PC-9 (cell line): Measurements from ENCODE around the gene MARK1. TPM values are rescaled to one million over a fixed set of nuclear protein-coding genes. Genes with fewer than 3 reads are reported as not detected.

ENCODE experiments used
- BruUV-seq: library from RNA; stranded (reverse); fragments of 400-500 nt; replicated peaks from 2 replicates; lab custom pipeline; 2021; lab: Mats Ljungman, UMichigan
- CTCF ChIA-PET: fragments of 300-600 bp; sonication (Branson Sonifier 250); formaldehyde crosslinking; loops from one replicate; lab custom pipeline; 2022; ENCODE audit warnings: antibody characterized with exemption; lab: Charles Lee
- POLR2A ChIA-PET: fragments of 300-600 bp; sonication (Branson Sonifier 250); formaldehyde crosslinking; loops from one replicate; lab custom pipeline; 2022; ENCODE audit warnings: antibody characterized with exemption; ENCODE audit not compliant: unreplicated experiment; lab: Charles Lee
- DNase-seq, 2 experiments: peaks; one replicate each; pipeline versions ENCODE4 v3.0.0 to v3.0.0-alpha.2; 2015 to 2022; ENCODE audit warnings: mixed read lengths in 1 of 2
- H2AFZ ChIP-seq: fragments of 200-600 bp; sonication (generic); 2 replicates; pipeline ENCODE4 v1.8.1; 2017; ENCODE audit warnings: antibody characterized with exemption
- H3F3A ChIP-seq: fragments of 200-600 bp; sonication (generic); 2 replicates; pipeline ENCODE4 v1.8.1; 2017; ENCODE audit warnings: antibody characterized with exemption, mild to moderate bottlenecking, low read depth; ENCODE audit not compliant: insufficient read depth
- H3K27ac ChIP-seq: fragments of 200-600 bp; sonication (generic); 2 replicates; pipeline ENCODE4 v1.6.1; 2016; ENCODE audit warnings: mixed run types
- H3K27me3 ChIP-seq: fragments of 200-600 bp; sonication (generic); 2 replicates; pipeline ENCODE4 v1.6.1; 2016; ENCODE audit warnings: low read depth, mixed run types; ENCODE audit not compliant: insufficient read depth
- H3K36me3 ChIP-seq: fragments of 200-600 bp; sonication (generic); 2 replicates; pipeline ENCODE4 v1.6.1; 2016; ENCODE audit warnings: low read depth, mixed run types
- H3K4me1 ChIP-seq: fragments of 200-600 bp; sonication (generic); replicated peaks from 2 replicates; pipeline ENCODE4 v1.6.1; 2016; ENCODE audit warnings: mixed run types; ENCODE audit not compliant: insufficient read depth
- H3K4me2 ChIP-seq: fragments of 200-600 bp; sonication (generic); 2 replicates; pipeline ENCODE4 v1.6.1; 2017; ENCODE audit warnings: mixed run types
- H3K4me3 ChIP-seq: fragments of 200-600 bp; sonication (generic); 2 replicates; pipeline ENCODE4 v1.6.1; 2016; ENCODE audit warnings: mixed run types
- H3K79me2 ChIP-seq: fragments of 200-600 bp; sonication (generic); 2 replicates; pipeline ENCODE4 v1.6.1; 2017; ENCODE audit warnings: low read depth, mixed run types
- H3K9me2 ChIP-seq: fragments of 200-600 bp; sonication (generic); 2 replicates; pipeline ENCODE4 v1.8.1; 2017; ENCODE audit warnings: mild to moderate bottlenecking; ENCODE audit not compliant: insufficient read depth
- H3K9me3 ChIP-seq: fragments of 200-600 bp; sonication (generic); 2 replicates; pipeline ENCODE4 v1.8.1; 2016; ENCODE audit warnings: low read depth; ENCODE audit not compliant: insufficient read depth
- H4K20me1 ChIP-seq: fragments of 200-600 bp; sonication (generic); 2 replicates; pipeline ENCODE4 v1.8.1; 2017; ENCODE audit not compliant: insufficient read depth
- CTCF ChIP-seq: fragments of 200-600 bp; sonication (generic); conservative IDR thresholded peaks from 2 replicates; pipeline ENCODE4 v1.6.1; 2017; ENCODE audit warnings: mixed run types, antibody characterized with exemption, mild to moderate bottlenecking, moderate library complexity
- EZH2 ChIP-seq: fragments of 200-600 bp; sonication (generic); IDR thresholded peaks from 2 replicates; pipeline ENCODE4 v1.8.0; 2017; ENCODE audit warnings: antibody characterized with exemption, low read depth
- intact Hi-C: fragments of 100-400 bp; cut with micrococcal nuclease; formaldehyde crosslinking; loops from one replicate; pipeline ENCODE4 v1.10.0; 2022; ENCODE audit not compliant: unreplicated experiment
- total RNA-seq: library from RNA; stranded (reverse); gene quantifications from 2 replicates; pipeline ENCODE4 v1.2.3, GENCODE V29; 2021

Gene MARK1
- total RNA-seq, 1 experiment from 2014 or later, result 1.9 TPM

GRCh38 chr1:220694866-220695382, 167.0 kb downstream of the MARK1 start:
- no peaks in the 10 kb centered on the region for H3K9me2 ChIP-seq
- no peaks in the 10 kb centered on the region for H3K4me1 ChIP-seq
- no peaks in the 10 kb centered on the region for H3K79me2 ChIP-seq
- ChIA-PET CTCF (interaction anchor here (0.7 kb wide), 1 partner anchor 795 kb away, joined by 4 read pairs; no protein-coding TSS in a partner anchor), POLR2A (no interaction called here)
- no peak for DNase-seq
- no peak overlapping the region for H3K4me3 ChIP-seq
- intact Hi-C loops, result no loop called here
- no peak for TF ChIP-seq CTCF
- TF ChIP-seq EZH2, result no peak
- H3F3A ChIP-seq, result no peaks in the 10 kb centered on the region; the same call in 1 of the 2 replicates
- H3K9me3 ChIP-seq, result no peaks in the 10 kb centered on the region
- H3K36me3 ChIP-seq, result no peaks in the 10 kb centered on the region
- H2AFZ ChIP-seq, result no peak overlapping the region
- H4K20me1 ChIP-seq, result no peaks in the 10 kb centered on the region
- BruUV-seq, result no TSS peak
- H3K27ac ChIP-seq, result no peak overlapping the region
- no peaks in the 10 kb centered on the region for H3K27me3 ChIP-seq
- no peak overlapping the region for H3K4me2 ChIP-seq

- intact Hi-C loops, result no loop called here
- Histone ChIP-seq H3K4me3 (no peak overlapping the region), H3K4me2 (no peak overlapping the region), H3F3A (no peaks in the 10 kb centered on the region; the same call in 1 of the 2 replicates), H3K9me3 (no peaks in the 10 kb centered on the region), H3K4me1 (peaks cover 2% of the 10 kb centered on the region; the same call in 1 of the 2 replicates), H3K79me2 (no peaks in the 10 kb centered on the region), H2AFZ (no peak overlapping the region), H4K20me1 (no peaks in the 10 kb centered on the region), H3K36me3 (no peaks in the 10 kb centered on the region), H3K27ac (no peak overlapping the region), H3K27me3 (no peaks in the 10 kb centered on the region), H3K9me2 (no peaks in the 10 kb centered on the region)
- ChIA-PET CTCF (no interaction called here), POLR2A (no interaction called here)
- DNase-seq, result no peak
- no peak for TF ChIP-seq CTCF
- BruUV-seq, result no TSS peak
Observed at GRCh38 chr1:220695426-220695825, 167.5 kb downstream of the MARK1 start.

GRCh38 chr1:220696226-220696862, 168.4 kb downstream of the MARK1 start:
- Histone ChIP-seq H3K79me2 (no peaks in the 10 kb centered on the region), H3K4me2 (no peak overlapping the region), H4K20me1 (no peaks in the 10 kb centered on the region), H3K27me3 (no peaks in the 10 kb centered on the region), H3K4me1 (peaks cover 8% of the 10 kb centered on the region; the same call in 1 of the 2 replicates), H3K27ac (no peak overlapping the region), H3K4me3 (no peak overlapping the region), H2AFZ (no peak overlapping the region), H3K9me2 (no peaks in the 10 kb centered on the region), H3K9me3 (no peaks in the 10 kb centered on the region), H3K36me3 (no peaks in the 10 kb centered on the region), H3F3A (no peaks in the 10 kb centered on the region; the same call in 1 of the 2 replicates)
- no TSS peak for BruUV-seq
- no peak for DNase-seq
- ChIA-PET CTCF (no interaction called here), POLR2A (no interaction called here)
- TF ChIP-seq CTCF, result no peak
- TF ChIP-seq EZH2, result no peak
- intact Hi-C loops, result no loop called here
